Measurements from ENCODE around the gene AIP. TPM values are rescaled to one million over a fixed set of nuclear protein-coding genes. Genes with fewer than 3 reads are reported as not detected.
A peak's percentile ranks its signal among the peaks of the same experiment; 100 is the strongest.

The AIP gene
- total RNA-seq, 1 donor from 2014 or later: 50.6 TPM

- DNase-seq: no peak
Measured at GRCh38 chr11:67442504-67443404, 40.1 kb upstream of the AIP start.

GRCh38 chr11:67445515-67445914 lies 37.3 kb upstream of the AIP start:
- ATAC-seq (ENCODE audit: poor library complexity): no peak
- intact Hi-C loops (cut with DNase I): no loop called here
- DNase-seq: no peak

More at GRCh38 chr11:67442504-67443404, 40.1 kb upstream of the AIP start:
- intact Hi-C loops (cut with DNase I): no loop called here
- ATAC-seq (ENCODE audit: poor library complexity): no peak

- no peak for ATAC-seq (ENCODE audit: poor library complexity)
- DNase-seq: no peak
- intact Hi-C loops (cut with DNase I): no loop called here
Measured at GRCh38 chr11:67448220-67448609, 34.6 kb upstream of the AIP start.

GRCh38 chr11:67449116-67449844 lies 33.5 kb upstream of the AIP start:
- DNase-seq (no peak), ATAC-seq (ENCODE audit: poor library complexity) (peak; percentile 55)
- intact Hi-C loops (cut with DNase I): no loop called here

GRCh38 chr11:67450796-67451657 lies 31.8 kb upstream of the AIP start:
- DNase-seq: no peak
- ATAC-seq (ENCODE audit: poor library complexity): no peak
- intact Hi-C loops (cut with DNase I): no loop called here

- ATAC-seq (ENCODE audit: poor library complexity) (no peak), DNase-seq (no peak)
- intact Hi-C loops (cut with DNase I): no loop called here
Measured at GRCh38 chr11:67451658-67451976, 31.2 kb upstream of the AIP start.

GRCh38 chr11:67452141-67452952 lies 30.5 kb upstream of the AIP start, which contains the start of gene GPR152:
GPR152 (minus strand) TSS chr11:67452729; CDS start chr11:67452724, 5 bp downstream.
- intact Hi-C loops (cut with DNase I): no loop called here
- DNase-seq (peak; percentile 67), ATAC-seq (ENCODE audit: poor library complexity) (peak; percentile 44)

- intact Hi-C loops (cut with DNase I): no loop called here
- no peak for DNase-seq
- ATAC-seq (ENCODE audit: poor library complexity): no peak
Measured at GRCh38 chr11:67453816-67454732, 28.8 kb upstream of the AIP start.

- ATAC-seq (ENCODE audit: poor library complexity): no peak
- intact Hi-C loops (cut with DNase I): no loop called here
- peak; percentile 27 for DNase-seq
Measured at GRCh38 chr11:67455054-67455453, 27.8 kb upstream of the AIP start, which contains the start of gene CABP4. CABP4 (plus strand) TSS chr11:67455354; CDS start chr11:67455424, 70 bp downstream.

GRCh38 chr11:67456068-67456705 lies 26.6 kb upstream of the AIP start:
- intact Hi-C loops (cut with DNase I): no loop called here
- no peak for ATAC-seq (ENCODE audit: poor library complexity)
- peak; percentile 31 for DNase-seq

GRCh38 chr11:67457453-67457852 lies 25.4 kb upstream of the AIP start:
- ATAC-seq (ENCODE audit: poor library complexity) (no peak), DNase-seq (peak; percentile 26)
- intact Hi-C loops (cut with DNase I): no loop called here

- ATAC-seq (ENCODE audit: poor library complexity): no peak
- intact Hi-C loops (cut with DNase I): no loop called here
- peak; percentile 30 for DNase-seq
Measured at GRCh38 chr11:67458266-67458665, 24.6 kb upstream of the AIP start.

GRCh38 chr11:67463186-67463585 lies 19.6 kb upstream of the AIP start:
- DNase-seq (peak; percentile 20), ATAC-seq (ENCODE audit: poor library complexity) (no peak)
- intact Hi-C loops (cut with DNase I): no loop called here

GRCh38 chr11:67463680-67464410 lies 19.0 kb upstream of the AIP start:
- ATAC-seq (ENCODE audit: poor library complexity): peak; percentile 28
- intact Hi-C loops (cut with DNase I): no loop called here

GRCh38 chr11:67464411-67465188 lies 18.2 kb upstream of the AIP start:
- DNase-seq (peak; percentile 91), ATAC-seq (ENCODE audit: poor library complexity) (peak; percentile 75)
- intact Hi-C loops (cut with DNase I): loop anchor here (5.0 kb wide), 1 partner anchor 43 kb away; the partner anchor contains the start of genes CDK2AP2 and PITPNM1

More at GRCh38 chr11:67463680-67464410, 19.0 kb upstream of the AIP start:
- peak; percentile 77 for DNase-seq

Data from Right ventricle myocardium superior (tissue), 1 donor.